SK-N-SH treated with all-trans-retinoic acid at 6 μM for 48 hours (cell line): Measurements from ENCODE around the gene ZKSCAN5.

Experiments
- ARNTL ChIP-seq: fragments of 450-650 bp; formaldehyde crosslinking; IDR thresholded peaks from 2 replicates; pipeline ENCODE4 v1.5.0; 2020; ENCODE audit warnings: low read depth, mild to moderate bottlenecking, moderate library complexity, borderline replicate concordance
- CREB5 ChIP-seq: fragments of 250-450 bp; sonication (Bioruptor Pico); IDR thresholded peaks from 2 replicates; pipeline ENCODE4 v1.5.1; 2020; ENCODE audit warnings: low read depth, mild to moderate bottlenecking, moderate library complexity
- ESRRG ChIP-seq: fragments of 250-450 bp; sonication (Bioruptor Pico); IDR thresholded peaks from 2 replicates; pipeline ENCODE4 v1.6.1; 2021; ENCODE audit warnings: mild to moderate bottlenecking
- GLIS3 ChIP-seq: fragments of 250-450 bp; sonication (Bioruptor Pico); IDR thresholded peaks from 2 replicates; pipeline ENCODE4 v1.5.0; 2020; ENCODE audit warnings: mild to moderate bottlenecking, moderate library complexity
- ISL1 ChIP-seq: fragments of 250-450 bp; sonication (Bioruptor Pico); IDR thresholded peaks from 2 replicates; pipeline ENCODE4 v2.1.2; 2022; ENCODE audit warnings: mild to moderate bottlenecking, moderate library complexity
- POU6F1 ChIP-seq: fragments of 250-450 bp; sonication (Bioruptor Pico); IDR thresholded peaks from 2 replicates; pipeline ENCODE4 v1.8.0; 2021; ENCODE audit warnings: low read depth, mild to moderate bottlenecking, moderate library complexity, borderline replicate concordance
- SNAI2 ChIP-seq: fragments of 250-450 bp; sonication (Bioruptor Pico); IDR thresholded peaks from 2 replicates; pipeline ENCODE4 v1.5.0; 2020; ENCODE audit warnings: mild to moderate bottlenecking, moderate library complexity
- TSHZ2 ChIP-seq: fragments of 250-450 bp; sonication (Bioruptor Pico); IDR thresholded peaks from 2 replicates; pipeline ENCODE4 v1.5.0; 2020; ENCODE audit warnings: mild to moderate bottlenecking, moderate library complexity
- ZC3H10 ChIP-seq: fragments of 250-450 bp; sonication (Bioruptor Pico); IDR thresholded peaks from 2 replicates; pipeline ENCODE4 v1.5.1; 2021; ENCODE audit warnings: mild to moderate bottlenecking, moderate library complexity
- ZFP3 ChIP-seq: fragments of 250-450 bp; sonication (Bioruptor Pico); IDR thresholded peaks from 2 replicates; pipeline ENCODE4 v1.5.0; 2020; ENCODE audit warnings: mild to moderate bottlenecking, moderate library complexity
- ZFP30 ChIP-seq: fragments of 450-650 bp; formaldehyde crosslinking; IDR thresholded peaks from 2 replicates; pipeline ENCODE4 v1.5.0; 2022; ENCODE audit warnings: mild to moderate bottlenecking, moderate library complexity
- ZNF8 ChIP-seq: fragments of 450-650 bp; formaldehyde crosslinking; IDR thresholded peaks from 2 replicates; pipeline ENCODE4 v1.5.0; 2020; ENCODE audit warnings: mild to moderate bottlenecking, moderate library complexity
- TF ChIP-seq, protein P1 (sequence below): fragments of 250-450 bp; sonication (Bioruptor Pico); IDR thresholded peaks from 2 replicates; pipeline ENCODE4 v1.8.0; 2020; ENCODE audit warnings: mild to moderate bottlenecking, moderate library complexity, borderline replicate concordance

- no peak for TF ChIP-seq GLIS3 (CRISPR knock-in tag)
- no peak for TF ChIP-seq POU6F1
- TF ChIP-seq CREB5, result no peak
- TF ChIP-seq ZFP3 (CRISPR knock-in tag), result no peak
- TF ChIP-seq TSHZ2 (CRISPR knock-in tag), result no peak
- TF ChIP-seq ISL1 (CRISPR knock-in tag), result no peak
- no peak for TF ChIP-seq ARNTL (CRISPR knock-in tag)
- TF ChIP-seq ZFP30 (CRISPR knock-in tag), result no peak
- TF ChIP-seq ESRRG, result no peak
- TF ChIP-seq, protein P1, sequence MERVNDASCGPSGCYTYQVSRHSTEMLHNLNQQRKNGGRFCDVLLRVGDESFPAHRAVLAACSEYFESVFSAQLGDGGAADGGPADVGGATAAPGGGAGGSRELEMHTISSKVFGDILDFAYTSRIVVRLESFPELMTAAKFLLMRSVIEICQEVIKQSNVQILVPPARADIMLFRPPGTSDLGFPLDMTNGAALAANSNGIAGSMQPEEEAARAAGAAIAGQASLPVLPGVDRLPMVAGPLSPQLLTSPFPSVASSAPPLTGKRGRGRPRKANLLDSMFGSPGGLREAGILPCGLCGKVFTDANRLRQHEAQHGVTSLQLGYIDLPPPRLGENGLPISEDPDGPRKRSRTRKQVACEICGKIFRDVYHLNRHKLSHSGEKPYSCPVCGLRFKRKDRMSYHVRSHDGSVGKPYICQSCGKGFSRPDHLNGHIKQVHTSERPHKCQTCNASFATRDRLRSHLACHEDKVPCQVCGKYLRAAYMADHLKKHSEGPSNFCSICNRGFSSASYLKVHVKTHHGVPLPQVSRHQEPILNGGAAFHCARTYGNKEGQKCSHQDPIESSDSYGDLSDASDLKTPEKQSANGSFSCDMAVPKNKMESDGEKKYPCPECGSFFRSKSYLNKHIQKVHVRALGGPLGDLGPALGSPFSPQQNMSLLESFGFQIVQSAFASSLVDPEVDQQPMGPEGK (CRISPR knock-in tag), result no peak
- no peak for TF ChIP-seq SNAI2 (CRISPR knock-in tag)
- TF ChIP-seq ZC3H10 (CRISPR knock-in tag), result no peak
- TF ChIP-seq ZNF8 (CRISPR knock-in tag), result no peak
These were observed 38.7 kb downstream of the ZKSCAN5 start for GRCh38 chr7:99543081-99543671.
